AG10803 (cell line): ENCODE results near the gene DMRT1.

Experiments
- DNase-seq: peaks from one replicate; pipeline ENCODE4 v3.0.0; 2010; ENCODE audit warnings: low read depth
- H3K4me3 ChIP-seq: 2 replicates; pipeline ENCODE4 v1.5.1; 2011; ENCODE audit warnings: mild to moderate bottlenecking, low read length, control low read depth
- CTCF ChIP-seq: conservative IDR thresholded peaks from 2 replicates; pipeline ENCODE4 v1.5.1; 2011; ENCODE audit warnings: mild to moderate bottlenecking, low read length, control low read depth, inconsistent platforms

The DMRT1 gene

GRCh38 chr9:841371-842209 is at the start of gene DMRT1:
Gene DMRT1 (plus strand): TSS chr9:841697. CDS start chr9:841839, 142 bp downstream.
- no peak for TF ChIP-seq CTCF
- H3K4me3 ChIP-seq: no peak within 1 kb of the TSS
- DNase-seq: no peak

- no peak overlapping the region for H3K4me3 ChIP-seq
- no peak for TF ChIP-seq CTCF
- DNase-seq: peak; percentile 16
Observed at GRCh38 chr9:792331-793260, 48.9 kb upstream of the DMRT1 start.

- no peak for DNase-seq
- H3K4me3 ChIP-seq: no peak overlapping the region
- no peak for TF ChIP-seq CTCF
Observed at GRCh38 chr9:794386-794785, 47.1 kb upstream of the DMRT1 start.

- TF ChIP-seq CTCF: no peak
- no peak overlapping the region for H3K4me3 ChIP-seq
- no peak for DNase-seq
Observed at GRCh38 chr9:795869-796268, 45.6 kb upstream of the DMRT1 start.

GRCh38 chr9:800591-801150 is 40.8 kb upstream of the DMRT1 start:
- H3K4me3 ChIP-seq: no peak overlapping the region
- DNase-seq: no peak
- TF ChIP-seq CTCF: no peak

GRCh38 chr9:801399-802071 is 40.0 kb upstream of the DMRT1 start:
- TF ChIP-seq CTCF: no peak
- peak; percentile 10 for DNase-seq
- H3K4me3 ChIP-seq: no peak overlapping the region
